ENCODE measurements around the gene ABI1.
A peak's percentile ranks its signal among the peaks of the same experiment; 100 is the strongest.

Gene ABI1

DNA sequence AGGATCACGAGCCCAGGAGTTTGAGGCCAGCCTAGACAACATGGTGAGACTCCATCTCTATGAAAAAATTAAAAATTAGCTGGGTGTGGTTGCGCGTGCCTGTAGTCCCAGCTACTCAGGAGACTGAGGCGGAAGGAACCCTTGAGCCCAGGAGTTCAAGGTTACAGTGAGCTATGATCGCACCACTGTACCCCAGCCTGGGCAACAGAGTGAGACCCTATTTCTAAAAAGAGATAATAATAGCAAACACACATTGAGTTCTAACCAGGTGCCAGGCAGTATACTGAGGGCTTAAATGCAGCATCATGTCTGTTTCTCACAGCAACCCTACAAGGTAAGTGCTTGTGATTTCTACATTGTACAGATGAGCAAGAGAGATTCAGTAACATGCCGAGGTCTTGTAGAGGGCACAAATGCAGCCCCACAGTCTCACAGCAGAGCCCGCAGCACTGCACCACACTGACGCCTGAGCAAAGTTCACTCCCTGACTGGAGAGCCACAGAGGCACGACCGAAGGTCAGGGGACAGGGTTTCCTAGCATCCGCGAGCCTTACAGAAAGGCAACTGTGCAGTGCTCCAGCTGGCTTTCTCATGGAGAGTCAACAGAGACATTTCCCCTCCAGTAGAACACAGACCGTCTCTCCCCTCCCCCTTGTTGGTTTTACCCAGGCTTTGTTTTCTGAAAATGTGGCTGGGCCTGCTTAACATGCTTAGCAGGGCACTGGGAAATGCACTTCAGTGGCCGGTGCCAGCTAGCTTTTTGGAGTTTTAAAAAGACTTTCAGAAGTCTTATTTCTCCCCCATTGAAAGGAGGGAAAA is 126.8 kb downstream of the ABI1 start:
- DNase-seq (ENCODE audit: low read depth), result no peak
- TF ChIP-seq, protein P1, sequence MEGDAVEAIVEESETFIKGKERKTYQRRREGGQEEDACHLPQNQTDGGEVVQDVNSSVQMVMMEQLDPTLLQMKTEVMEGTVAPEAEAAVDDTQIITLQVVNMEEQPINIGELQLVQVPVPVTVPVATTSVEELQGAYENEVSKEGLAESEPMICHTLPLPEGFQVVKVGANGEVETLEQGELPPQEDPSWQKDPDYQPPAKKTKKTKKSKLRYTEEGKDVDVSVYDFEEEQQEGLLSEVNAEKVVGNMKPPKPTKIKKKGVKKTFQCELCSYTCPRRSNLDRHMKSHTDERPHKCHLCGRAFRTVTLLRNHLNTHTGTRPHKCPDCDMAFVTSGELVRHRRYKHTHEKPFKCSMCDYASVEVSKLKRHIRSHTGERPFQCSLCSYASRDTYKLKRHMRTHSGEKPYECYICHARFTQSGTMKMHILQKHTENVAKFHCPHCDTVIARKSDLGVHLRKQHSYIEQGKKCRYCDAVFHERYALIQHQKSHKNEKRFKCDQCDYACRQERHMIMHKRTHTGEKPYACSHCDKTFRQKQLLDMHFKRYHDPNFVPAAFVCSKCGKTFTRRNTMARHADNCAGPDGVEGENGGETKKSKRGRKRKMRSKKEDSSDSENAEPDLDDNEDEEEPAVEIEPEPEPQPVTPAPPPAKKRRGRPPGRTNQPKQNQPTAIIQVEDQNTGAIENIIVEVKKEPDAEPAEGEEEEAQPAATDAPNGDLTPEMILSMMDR (IDR thresholded peaks at IDR 0.05; ENCODE audit: insufficient read depth, low read depth, low read length, missing control alignments), result no peak
- H3K4me3 ChIP-seq (ENCODE audit: low read depth, low read length), result no peak overlapping the region

- no peak for DNase-seq (ENCODE audit: low read depth)
- TF ChIP-seq, protein P1 (IDR thresholded peaks at IDR 0.05; ENCODE audit: insufficient read depth, low read depth, low read length, missing control alignments), result no peak
These were observed 130.2 kb downstream of the ABI1 start for GRCh38 chr10:26730552-26730951.

GRCh38 chr10:26729395-26729794 is 131.4 kb downstream of the ABI1 start:
- H3K4me3 ChIP-seq (ENCODE audit: low read depth, low read length), result no peak overlapping the region
- DNase-seq (ENCODE audit: low read depth), result no peak
- TF ChIP-seq, protein P1 (IDR thresholded peaks at IDR 0.05; ENCODE audit: insufficient read depth, low read depth, low read length, missing control alignments), result no peak

More at GRCh38 chr10:26730552-26730951, 130.2 kb downstream of the ABI1 start:
- no peak overlapping the region for H3K4me3 ChIP-seq (ENCODE audit: low read depth, low read length)

DNA sequence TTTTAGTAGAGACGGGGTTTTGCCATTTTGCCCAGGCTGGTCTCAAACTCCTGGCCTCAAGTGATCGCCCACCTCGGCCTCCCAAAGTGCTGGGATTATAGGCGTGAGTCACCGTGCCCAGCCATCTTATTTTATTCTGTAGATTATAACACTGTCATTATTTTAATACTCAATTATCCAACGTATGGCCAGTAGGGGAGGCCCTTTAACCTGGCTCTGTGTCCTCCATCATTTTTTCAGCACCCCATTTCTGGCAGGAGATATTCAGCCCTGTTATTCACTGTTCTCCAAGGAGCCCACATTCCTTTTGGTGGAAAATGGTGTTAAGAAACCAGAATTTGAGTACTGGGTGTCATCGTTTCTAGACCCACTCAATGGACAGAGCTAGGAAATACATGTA is 131.8 kb downstream of the ABI1 start:
- TF ChIP-seq, protein P1 (IDR thresholded peaks at IDR 0.05; ENCODE audit: insufficient read depth, low read depth, low read length, missing control alignments), result peak; percentile 21
- no peak overlapping the region for H3K4me3 ChIP-seq (ENCODE audit: low read depth, low read length)
- no peak for DNase-seq (ENCODE audit: low read depth)

- TF ChIP-seq, protein P1 (IDR thresholded peaks at IDR 0.05; ENCODE audit: insufficient read depth, low read depth, low read length, missing control alignments), result no peak
- DNase-seq (ENCODE audit: low read depth), result no peak
- no peak overlapping the region for H3K4me3 ChIP-seq (ENCODE audit: low read depth, low read length)
These were observed 133.8 kb downstream of the ABI1 start for GRCh38 chr10:26727005-26727404.

- TF ChIP-seq, protein P1 (IDR thresholded peaks at IDR 0.05; ENCODE audit: insufficient read depth, low read depth, low read length, missing control alignments), result peak; percentile 78
- DNase-seq (ENCODE audit: low read depth), result peak; percentile 64
- H3K4me3 ChIP-seq (ENCODE audit: low read depth, low read length), result no peak overlapping the region
These were observed 134.7 kb downstream of the ABI1 start for GRCh38 chr10:26725837-26726727.
